Left ventricle myocardium inferior (tissue), 1 donor: ENCODE results near the gene ZNF669. TPM values are rescaled to one million over a fixed set of nuclear protein-coding genes. Genes with fewer than 3 reads are reported as not detected.

Experiments used
- DNase-seq: peaks from one replicate; pipeline ENCODE4 v3.0.0-alpha.2; 2020
- H3K27ac ChIP-seq: fragments of 200-600 bp; replicated peaks from 2 replicates; pipeline ENCODE4 v1.8.0; 2021
- H3K27me3 ChIP-seq: fragments of 200-600 bp; 2 replicates; pipeline ENCODE4 v1.8.0; 2021; ENCODE audit warnings: low read depth
- H3K36me3 ChIP-seq: fragments of 200-600 bp; 2 replicates; pipeline ENCODE4 v1.8.0; 2021
- H3K4me1 ChIP-seq: fragments of 200-600 bp; 2 replicates; pipeline ENCODE4 v1.8.0; 2021
- H3K4me3 ChIP-seq: fragments of 200-600 bp; 2 replicates; pipeline ENCODE4 v1.8.0; 2021; ENCODE audit warnings: mild to moderate bottlenecking, moderate library complexity
- H3K9me3 ChIP-seq: fragments of 200-600 bp; replicated peaks from 2 replicates; pipeline ENCODE4 v1.8.0; 2021
- CTCF ChIP-seq: fragments of 200-600 bp; IDR thresholded peaks from 2 replicates; pipeline ENCODE4 v1.8.0; 2021; ENCODE audit warnings: antibody characterized with exemption, mild to moderate bottlenecking, borderline replicate concordance
- intact Hi-C: fragments of 100-400 bp; cut with micrococcal nuclease; formaldehyde crosslinking; loops from one replicate; pipeline ENCODE4 v1.11.0; 2022
- total RNA-seq: library from RNA; stranded (reverse); fragmentation: NEBNext Ultra II Directional; extraction: Animal tissue kit (Norgen Biotek cat#: 25700); gene quantifications from one replicate; pipeline ENCODE4 v1.2.1, GENCODE V29; 2021
- donor health status: DM: no; HTN: yes; CAD: no; lungs with severe emphysema.

Gene ZNF669
- total RNA-seq, 1 donor from 2014 or later, result 3.2 TPM

GRCh38 chr1:247060771-247061170, 43.4 kb downstream of the ZNF669 start:
- H3K36me3 ChIP-seq, result no peaks in the 10 kb centered on the region

GRCh38 chr1:247056071-247056470, 48.1 kb downstream of the ZNF669 start:
- H3K27me3 ChIP-seq, result no peaks in the 10 kb centered on the region
- peaks cover 93% of the 10 kb centered on the region for H3K9me3 ChIP-seq
- no peak overlapping the region for H3K4me3 ChIP-seq
- no peak for DNase-seq
- TF ChIP-seq CTCF, result no peak
- no peaks in the 10 kb centered on the region for H3K36me3 ChIP-seq
- intact Hi-C loops, result no loop called here
- H3K27ac ChIP-seq, result no peak overlapping the region
- H3K4me1 ChIP-seq, result peaks cover 12% of the 10 kb centered on the region

More at GRCh38 chr1:247060771-247061170, 43.4 kb downstream of the ZNF669 start:
- no peak for TF ChIP-seq CTCF
- H3K4me3 ChIP-seq, result no peak overlapping the region
- intact Hi-C loops, result no loop called here
- H3K4me1 ChIP-seq, result peaks cover 6% of the 10 kb centered on the region
- no peaks in the 10 kb centered on the region for H3K27me3 ChIP-seq
- peaks cover 69% of the 10 kb centered on the region for H3K9me3 ChIP-seq
- no peak for DNase-seq
- no peak overlapping the region for H3K27ac ChIP-seq

GRCh38 chr1:247054992-247055415, 49.2 kb downstream of the ZNF669 start:
- TF ChIP-seq CTCF, result no peak
- H3K4me3 ChIP-seq, result no peak overlapping the region
- no peak for DNase-seq
- intact Hi-C loops, result no loop called here
- H3K27ac ChIP-seq, result no peak overlapping the region
- no peaks in the 10 kb centered on the region for H3K27me3 ChIP-seq
- H3K9me3 ChIP-seq, result peaks cover 94% of the 10 kb centered on the region
- no peaks in the 10 kb centered on the region for H3K36me3 ChIP-seq
- peaks cover 12% of the 10 kb centered on the region for H3K4me1 ChIP-seq

Other genes starting within 250 kb of the ZNF669 start
- gene AHCTF1, start 172.4 kb downstream of the ZNF669 start, total RNA-seq, result 20.8 TPM
- not detected for gene ZNF695, start 96.3 kb downstream of the ZNF669 start, total RNA-seq
- gene ZNF670, start 25.5 kb downstream of the ZNF669 start, total RNA-seq, result 1.5 TPM
- gene ZNF124, start 67.7 kb upstream of the ZNF669 start, total RNA-seq, result 7.6 TPM
- not detected for gene VN1R5, start 151.7 kb upstream of the ZNF669 start, total RNA-seq
- gene ZNF496, start 227.5 kb upstream of the ZNF669 start, total RNA-seq, result 12.8 TPM